HG02798 (cell line): Measurements from ENCODE around the gene AMPH.

Source experiments
- ATAC-seq: cut with Tn5 transposase; IDR thresholded peaks from one replicate; pipeline ENCODE4 v1.9.1; 2021; ENCODE audit warnings: mild to moderate bottlenecking; ENCODE audit not compliant: unreplicated experiment, poor library complexity

Gene AMPH

DNA sequence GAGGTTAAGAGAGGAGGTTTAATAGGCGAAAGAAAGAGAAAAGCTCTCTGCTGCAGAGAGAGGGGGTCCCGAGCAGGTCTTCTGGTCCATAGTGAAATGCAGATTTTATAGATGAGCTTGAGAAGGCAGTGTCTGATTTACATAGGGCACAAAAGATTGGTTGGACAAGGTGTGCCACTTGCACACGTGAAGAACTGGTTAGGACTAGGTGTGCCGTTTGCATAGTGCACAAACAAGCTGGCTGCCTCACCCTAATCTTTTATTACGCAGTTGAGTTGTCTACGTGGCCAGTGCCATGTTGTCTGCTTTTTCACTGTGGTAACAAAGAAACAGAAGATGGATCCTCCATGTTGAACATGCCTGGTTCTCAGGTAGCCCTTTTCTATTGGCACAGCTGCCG, 82.6 kb downstream of the AMPH start:
- ATAC-seq: no peak

GRCh38 chr7:38546763-38547162, 84.4 kb downstream of the AMPH start:
- no peak for ATAC-seq

DNA sequence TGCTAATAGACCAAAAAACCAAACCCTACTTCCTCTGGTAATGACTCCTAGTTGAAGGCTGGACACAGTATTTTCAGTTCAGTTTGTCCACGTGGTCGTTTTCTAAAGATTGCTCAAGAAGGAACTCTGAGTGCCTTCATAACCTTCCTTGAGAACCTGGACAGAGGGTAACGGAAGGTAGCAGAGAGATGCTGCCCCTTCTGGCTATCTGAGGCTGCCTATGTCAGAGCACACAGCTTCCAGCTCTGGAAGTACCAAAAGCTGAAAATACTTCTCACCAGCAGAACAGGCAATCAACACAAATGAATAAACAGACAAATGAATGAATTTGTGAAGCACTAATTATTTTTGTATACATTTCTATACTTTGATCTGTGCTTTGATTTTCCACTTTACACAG, 85.2 kb downstream of the AMPH start:
- ATAC-seq: no peak

DNA sequence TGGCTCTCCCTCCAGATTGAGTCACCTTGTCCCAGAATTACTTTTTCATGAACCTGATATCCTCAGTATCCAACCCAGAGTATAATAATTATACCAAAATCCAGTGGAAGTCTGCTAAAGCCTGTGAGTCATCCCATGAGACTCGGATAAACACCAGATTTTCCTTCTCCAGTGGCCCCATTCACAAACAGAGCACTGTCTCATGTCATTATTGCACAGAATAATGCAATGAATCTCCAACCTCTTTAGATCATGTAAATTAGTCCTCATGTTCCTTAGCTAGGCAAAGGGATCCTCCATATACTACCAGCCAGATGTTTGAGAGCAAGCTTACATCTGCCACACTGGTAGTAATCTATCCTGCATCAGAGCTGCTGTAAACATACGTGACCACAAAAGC, 89.0 kb downstream of the AMPH start:
- ATAC-seq: no peak

DNA sequence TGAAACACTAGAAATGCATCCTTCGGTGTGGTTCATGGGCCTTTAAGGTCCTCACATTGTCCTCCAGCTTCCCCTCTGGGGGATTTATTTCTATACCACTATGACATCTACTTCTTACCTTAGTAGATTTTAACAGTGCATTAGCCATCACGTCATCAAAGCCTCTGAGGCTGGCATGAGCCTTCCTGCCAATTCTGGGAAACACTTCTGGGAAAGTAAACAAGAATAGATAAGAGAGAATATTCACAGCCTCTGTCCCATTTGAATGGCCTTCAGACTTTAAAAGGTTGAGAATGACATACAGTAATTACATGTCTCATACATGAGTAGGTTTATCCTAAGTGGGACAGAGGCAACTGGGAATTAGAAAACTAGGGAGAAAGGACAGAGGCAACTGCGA, 89.7 kb downstream of the AMPH start:
- no peak for ATAC-seq

GRCh38 chr7:38539477-38540081, 91.6 kb downstream of the AMPH start:
- no peak for ATAC-seq

GRCh38 chr7:38535073-38535472, 96.1 kb downstream of the AMPH start:
- no peak for ATAC-seq

- ATAC-seq: no peak
Measured at GRCh38 chr7:38525857-38526256, 105.3 kb downstream of the AMPH start.

- ATAC-seq: no peak
Measured at GRCh38 chr7:38524786-38525185, 106.4 kb downstream of the AMPH start.

- ATAC-seq: no peak
Measured at GRCh38 chr7:38520741-38521140, 110.4 kb downstream of the AMPH start.

DNA sequence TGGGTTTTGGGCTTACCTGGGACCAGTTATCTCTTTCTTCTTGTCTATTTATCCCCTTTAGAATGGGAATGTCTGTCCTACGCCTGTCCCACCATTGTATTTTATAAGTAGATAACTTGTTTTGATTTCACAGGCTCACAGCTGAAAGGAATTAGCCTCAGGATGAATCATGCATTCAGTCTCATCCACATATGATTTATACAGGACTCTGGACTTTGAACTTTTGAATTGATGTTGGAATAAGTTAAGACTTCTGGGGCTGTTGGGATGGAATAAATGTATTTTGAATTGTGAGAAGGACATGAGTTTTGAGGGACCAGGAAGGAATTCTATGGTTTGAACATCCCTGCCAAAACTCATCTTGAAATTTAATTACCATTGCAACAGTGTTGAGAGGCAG, 112.6 kb downstream of the AMPH start:
- no peak for ATAC-seq

DNA sequence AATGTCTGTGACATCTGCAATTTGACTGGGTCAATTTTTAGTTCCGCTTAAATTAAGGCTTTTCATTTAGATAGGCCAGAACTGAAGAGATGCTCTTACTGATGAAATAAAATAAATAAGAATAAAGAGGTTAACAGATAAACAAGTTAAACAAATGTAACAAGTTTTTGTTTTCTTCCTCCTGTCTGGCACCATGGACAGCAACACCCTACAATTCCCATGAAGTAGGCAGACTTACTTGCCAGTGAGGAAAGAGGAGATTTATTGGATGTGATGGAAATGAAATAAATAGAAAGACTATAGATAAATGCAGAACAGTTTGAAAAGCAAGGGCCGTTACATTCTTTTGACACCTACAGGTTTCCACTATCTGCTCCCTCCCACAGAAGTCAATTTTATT, 118.5 kb downstream of the AMPH start:
- no peak for ATAC-seq

- no peak for ATAC-seq
Measured at GRCh38 chr7:38512291-38512690, 118.9 kb downstream of the AMPH start.

- no peak for ATAC-seq
Measured at GRCh38 chr7:38507384-38507783, 123.8 kb downstream of the AMPH start.

DNA sequence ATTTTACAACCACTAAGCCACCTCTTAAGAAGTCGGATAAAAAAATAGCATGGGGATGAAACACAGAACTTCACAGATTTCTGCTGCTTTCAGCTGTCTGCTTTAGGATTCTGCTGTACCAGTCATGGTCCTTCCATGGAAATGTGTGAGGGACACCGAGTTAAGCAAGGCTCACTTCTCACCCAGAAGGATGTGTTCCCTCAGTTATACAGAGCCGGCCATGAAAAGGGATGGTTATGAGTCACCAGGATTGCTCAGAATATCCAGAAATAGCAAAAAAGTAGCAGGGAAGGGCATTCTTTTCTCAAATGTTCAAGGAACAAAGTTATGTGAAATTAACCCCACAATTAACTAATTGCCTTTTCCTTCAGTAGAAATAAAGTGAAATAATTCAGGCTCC, 124.4 kb downstream of the AMPH start:
- no peak for ATAC-seq

DNA sequence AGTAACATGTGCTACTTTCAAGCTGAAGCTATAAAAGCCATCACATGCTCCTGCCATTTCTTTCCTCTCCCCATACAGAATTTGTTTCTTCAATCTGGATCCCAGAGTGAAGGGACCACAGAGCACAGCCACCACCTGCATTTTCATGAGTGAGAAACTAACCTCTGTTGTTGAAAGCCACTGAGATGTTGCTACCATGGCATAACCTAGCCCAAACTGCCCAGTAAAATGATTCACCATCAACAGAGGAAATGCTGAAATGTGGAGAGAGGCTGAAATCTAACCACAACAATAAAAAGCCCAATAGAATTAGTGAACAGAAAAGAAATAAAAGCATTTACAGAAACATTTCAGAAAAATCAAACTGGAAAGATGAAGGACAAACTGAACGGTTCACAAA, 125.2 kb downstream of the AMPH start:
- ATAC-seq: no peak

- no peak for ATAC-seq
Measured at GRCh38 chr7:38504684-38505083, 126.5 kb downstream of the AMPH start.

GRCh38 chr7:38502848-38503247, 128.3 kb downstream of the AMPH start:
- no peak for ATAC-seq

GRCh38 chr7:38502289-38502688, 128.9 kb downstream of the AMPH start:
- ATAC-seq: no peak

DNA sequence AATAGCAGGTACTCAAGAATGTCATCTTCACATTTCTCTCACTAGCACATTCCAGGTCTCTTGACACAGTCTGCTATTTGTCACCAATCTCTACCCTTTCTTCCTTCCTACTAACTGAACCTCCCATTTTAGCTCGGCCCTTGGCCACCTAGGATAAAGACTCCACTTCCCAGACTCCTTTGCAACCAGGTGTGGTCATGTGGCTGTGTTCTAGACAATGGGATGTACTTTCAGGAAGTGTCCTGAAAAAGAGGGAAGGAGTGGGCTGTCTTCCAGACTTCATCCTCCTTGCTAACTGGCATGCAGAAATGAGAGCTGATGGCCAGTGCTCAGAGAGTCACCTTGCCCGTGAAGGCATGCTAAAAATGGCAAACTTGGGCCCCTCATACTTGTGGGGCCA, 139.2 kb downstream of the AMPH start:
- no peak for ATAC-seq

- ATAC-seq: no peak
Measured at GRCh38 chr7:38482521-38482920, 148.7 kb downstream of the AMPH start.

DNA sequence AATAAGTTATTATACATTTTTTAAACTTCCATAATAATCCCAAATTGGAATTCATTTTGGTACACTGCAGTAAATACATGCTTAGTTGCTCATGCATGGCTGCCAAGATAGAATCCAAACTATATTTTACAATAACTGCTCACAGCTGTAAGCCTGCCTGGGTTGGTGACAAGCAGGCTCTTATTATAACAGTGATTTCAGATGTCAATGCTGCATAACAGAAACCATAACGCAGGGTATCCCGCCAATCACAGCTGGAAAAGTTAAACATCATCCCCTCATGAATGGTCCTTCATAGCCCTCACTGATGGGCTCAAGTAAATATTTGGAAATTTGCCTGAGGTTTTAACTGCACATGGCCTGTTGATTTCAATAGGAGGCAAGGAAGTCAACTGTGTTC, 149.8 kb downstream of the AMPH start:
- no peak for ATAC-seq

DNA sequence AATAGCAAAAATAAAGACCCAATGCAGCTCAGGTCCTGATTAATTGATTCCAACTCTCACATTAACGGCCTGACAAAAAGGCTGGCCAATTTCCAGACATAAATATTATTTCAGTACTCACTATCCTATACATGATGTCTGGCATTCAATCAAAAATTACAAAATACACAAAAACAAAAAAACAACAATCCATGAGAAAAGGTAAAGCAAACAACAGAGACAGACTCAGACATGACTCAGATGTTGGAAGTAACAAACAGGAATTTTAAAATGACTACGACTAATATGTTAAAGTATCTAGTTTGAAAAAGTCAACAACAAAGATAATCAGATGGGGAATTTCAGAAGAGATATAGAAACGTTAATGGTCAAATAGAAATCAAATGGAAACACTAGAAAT, 152.8 kb downstream of the AMPH start:
- no peak for ATAC-seq
